HepG2 (cell line): Measurements from ENCODE around the gene CARD8. TPM values are rescaled to one million over a fixed set of nuclear protein-coding genes. Genes with fewer than 3 reads are reported as not detected.

Experiments
- ETV6 ChIP-seq: sonication (generic); formaldehyde crosslinking; conservative IDR thresholded peaks from 2 replicates; pipeline ENCODE4 v1.4.0; 2020; ENCODE audit warnings: missing genetic modification reagents
- HDAC1 ChIP-seq: sonication (generic); formaldehyde crosslinking; IDR thresholded peaks from 2 replicates; pipeline ENCODE4 v1.5.1; 2020; ENCODE audit warnings: mild to moderate bottlenecking, missing genetic modification reagents
- HOXD1 ChIP-seq: sonication (generic); formaldehyde crosslinking; IDR thresholded peaks from 2 replicates; pipeline ENCODE4 v1.5.0; 2020; ENCODE audit warnings: missing genetic modification reagents
- NCOA2 ChIP-seq: sonication (generic); formaldehyde crosslinking; IDR thresholded peaks from 2 replicates; pipeline ENCODE4 v1.8.0; 2022; ENCODE audit warnings: inconsistent platforms
- NFIC ChIP-seq: IDR thresholded peaks from 2 replicates; pipeline ENCODE4 v1.6.1; 2012; ENCODE audit warnings: mild to moderate bottlenecking, low read length, inconsistent platforms
- PHF20 ChIP-seq: sonication (generic); formaldehyde crosslinking; IDR thresholded peaks from 2 replicates; pipeline ENCODE4 v1.5.0; 2020; ENCODE audit warnings: mild to moderate bottlenecking, missing genetic modification reagents
- POLR2A ChIP-seq, 2 experiments: IDR thresholded peaks; 2 replicates each; pipeline ENCODE4 v1.6.1; 2011; ENCODE audit warnings: low read depth in 2 of 2, low read length in 2 of 2, mild to moderate bottlenecking in 1 of 2, moderate library complexity in 1 of 2; ENCODE audit not compliant: insufficient read depth in 1 of 2
- RCOR2 ChIP-seq: IDR thresholded peaks from 2 replicates; pipeline ENCODE4 v1.6.1; 2016; ENCODE audit warnings: missing biosample characterization, missing genetic modification reagents
- YY1 ChIP-seq: IDR thresholded peaks from 2 replicates; pipeline ENCODE4 v1.6.1; 2011; ENCODE audit warnings: low read length, low read depth, moderate library complexity, mild to moderate bottlenecking; ENCODE audit not compliant: insufficient read depth, insufficient replicate concordance
- ZBTB38 ChIP-seq: sonication (generic); formaldehyde crosslinking; IDR thresholded peaks from 2 replicates; pipeline ENCODE4 v1.5.1; 2020; ENCODE audit warnings: mild to moderate bottlenecking, missing genetic modification reagents
- ZBTB7B ChIP-seq: sonication (generic); formaldehyde crosslinking; IDR thresholded peaks from 2 replicates; pipeline ENCODE4 v1.4.0; 2020; ENCODE audit warnings: missing genetic modification reagents
- ZFP1 ChIP-seq: IDR thresholded peaks from 2 replicates; pipeline ENCODE4 v1.6.1; 2016
- ZNF292 ChIP-seq: sonication (generic); formaldehyde crosslinking; IDR thresholded peaks from 2 replicates; pipeline ENCODE4 v1.8.1; 2022; ENCODE audit warnings: mild to moderate bottlenecking, low read depth, missing genetic modification reagents, borderline replicate concordance
- ZNF652 ChIP-seq: IDR thresholded peaks from 2 replicates; pipeline ENCODE4 v1.6.1; 2016; ENCODE audit warnings: low read depth, borderline replicate concordance
- polyA plus RNA-seq, 8 experiments: library from polyadenylated mRNA; depleted of rRNA in 3 of 8; stranded (reverse) in 7 of 8; unstranded in 1 of 8; fragments of >200 nt; fragmentation: Illumina TruSeq in 4 of 8; extraction: Trizol in 4 of 8; gene quantifications; 2 replicates each; pipeline versions ENCODE4 v1.2.1 to v1.2.3, GENCODE V29; 2011 to 2016; ENCODE audit warnings: low read depth in 4 of 8, missing spikeins in 1 of 8, mixed read lengths in 1 of 8; ENCODE audit not compliant: insufficient read depth in 1 of 8
- total RNA-seq, 5 experiments: library from RNA; depleted of rRNA; stranded (reverse); fragments of >200 nt; fragmentation: Illumina TruSeq; extraction: Trizol; gene quantifications; 2 replicates each; pipeline ENCODE4 v1.2.3, GENCODE V29; 2016; ENCODE audit warnings: low read depth in 1 of 5
- TF ChIP-seq, protein P1 (sequence below): sonication (generic); formaldehyde crosslinking; IDR thresholded peaks from 2 replicates; pipeline ENCODE4 v1.4.0; 2020; ENCODE audit warnings: missing genetic modification reagents
- TF ChIP-seq, protein P2 (sequence below): sonication (generic); formaldehyde crosslinking; IDR thresholded peaks from 2 replicates; pipeline ENCODE4 v1.9.0; 2021; ENCODE audit warnings: missing genetic modification reagents, mild to moderate bottlenecking, borderline replicate concordance
- TF ChIP-seq, protein P3 (sequence below): sonication (generic); formaldehyde crosslinking; IDR thresholded peaks from 2 replicates; pipeline ENCODE4 v1.4.0; 2020; ENCODE audit warnings: missing genetic modification reagents
- TF ChIP-seq, protein P4 (sequence below): IDR thresholded peaks from 2 replicates; pipeline ENCODE4 v1.4.0; 2020; ENCODE audit warnings: mild to moderate bottlenecking, missing genetic modification reagents
- TF ChIP-seq, protein P5 (sequence below): IDR thresholded peaks from 2 replicates; pipeline ENCODE4 v1.6.1; 2016

The CARD8 gene
- total and polyA plus RNA-seq, 2 of the 13 experiments (the other 11 are each of a cell fraction or from before 2014, with no cell fraction given): 15.0 to 19.2 TPM

DNA sequence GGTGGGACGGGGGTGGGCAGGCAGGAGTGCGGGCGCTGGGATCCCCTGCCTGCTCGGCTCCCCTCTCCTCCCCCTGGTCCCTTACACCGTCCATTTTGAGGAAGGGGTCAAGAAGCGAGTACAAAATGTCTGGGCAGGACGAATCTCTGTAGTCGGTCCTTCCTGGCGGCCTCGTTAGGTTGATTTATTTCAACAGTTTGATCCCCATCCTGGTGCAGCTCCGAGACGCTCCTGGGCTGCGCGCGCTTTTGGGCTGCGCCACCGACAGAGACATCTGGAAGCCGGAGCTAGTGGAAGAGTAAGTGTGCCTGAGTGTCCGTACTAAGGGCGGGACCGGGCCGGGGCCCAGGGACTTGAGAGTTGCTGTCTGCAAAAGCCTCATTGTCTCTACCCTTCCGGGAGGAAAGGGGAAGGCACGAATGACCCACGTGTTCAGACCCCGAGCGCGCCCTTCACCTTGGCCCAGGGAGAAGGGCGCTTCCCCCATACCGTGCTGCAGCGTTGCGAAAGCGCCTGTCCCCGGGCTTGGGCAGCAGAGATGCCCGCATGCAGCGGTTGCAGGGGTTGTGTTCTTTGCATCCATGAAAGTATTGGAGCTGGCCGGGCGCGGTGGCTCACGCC is 15.9 kb upstream of the CARD8 start (continued):
- TF ChIP-seq NCOA2 (CRISPR knock-in tag): peak; percentile 60; the same call in 1 of the 2 replicates
- TF ChIP-seq POLR2A (IDR thresholded peaks at IDR 0.05; ENCODE audit: insufficient read depth in 1 of 2, low read depth in 2 of 2, low read length in 2 of 2): peak in 1 of 2 experiments; percentile 68; a peak in 3 of 4 replicates
- 0 out of 2 replicates have a peak, but pooled peaks have one; percentile 45 for TF ChIP-seq ZNF292
- TF ChIP-seq, protein P1, sequence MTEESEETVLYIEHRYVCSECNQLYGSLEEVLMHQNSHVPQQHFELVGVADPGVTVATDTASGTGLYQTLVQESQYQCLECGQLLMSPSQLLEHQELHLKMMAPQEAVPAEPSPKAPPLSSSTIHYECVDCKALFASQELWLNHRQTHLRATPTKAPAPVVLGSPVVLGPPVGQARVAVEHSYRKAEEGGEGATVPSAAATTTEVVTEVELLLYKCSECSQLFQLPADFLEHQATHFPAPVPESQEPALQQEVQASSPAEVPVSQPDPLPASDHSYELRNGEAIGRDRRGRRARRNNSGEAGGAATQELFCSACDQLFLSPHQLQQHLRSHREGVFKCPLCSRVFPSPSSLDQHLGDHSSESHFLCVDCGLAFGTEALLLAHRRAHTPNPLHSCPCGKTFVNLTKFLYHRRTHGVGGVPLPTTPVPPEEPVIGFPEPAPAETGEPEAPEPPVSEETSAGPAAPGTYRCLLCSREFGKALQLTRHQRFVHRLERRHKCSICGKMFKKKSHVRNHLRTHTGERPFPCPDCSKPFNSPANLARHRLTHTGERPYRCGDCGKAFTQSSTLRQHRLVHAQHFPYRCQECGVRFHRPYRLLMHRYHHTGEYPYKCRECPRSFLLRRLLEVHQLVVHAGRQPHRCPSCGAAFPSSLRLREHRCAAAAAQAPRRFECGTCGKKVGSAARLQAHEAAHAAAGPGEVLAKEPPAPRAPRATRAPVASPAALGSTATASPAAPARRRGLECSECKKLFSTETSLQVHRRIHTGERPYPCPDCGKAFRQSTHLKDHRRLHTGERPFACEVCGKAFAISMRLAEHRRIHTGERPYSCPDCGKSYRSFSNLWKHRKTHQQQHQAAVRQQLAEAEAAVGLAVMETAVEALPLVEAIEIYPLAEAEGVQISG (CRISPR knock-in tag): peak; percentile 51; the same call in 1 of the 2 replicates
- TF ChIP-seq NFIC: no peak
- TF ChIP-seq, protein P2, sequence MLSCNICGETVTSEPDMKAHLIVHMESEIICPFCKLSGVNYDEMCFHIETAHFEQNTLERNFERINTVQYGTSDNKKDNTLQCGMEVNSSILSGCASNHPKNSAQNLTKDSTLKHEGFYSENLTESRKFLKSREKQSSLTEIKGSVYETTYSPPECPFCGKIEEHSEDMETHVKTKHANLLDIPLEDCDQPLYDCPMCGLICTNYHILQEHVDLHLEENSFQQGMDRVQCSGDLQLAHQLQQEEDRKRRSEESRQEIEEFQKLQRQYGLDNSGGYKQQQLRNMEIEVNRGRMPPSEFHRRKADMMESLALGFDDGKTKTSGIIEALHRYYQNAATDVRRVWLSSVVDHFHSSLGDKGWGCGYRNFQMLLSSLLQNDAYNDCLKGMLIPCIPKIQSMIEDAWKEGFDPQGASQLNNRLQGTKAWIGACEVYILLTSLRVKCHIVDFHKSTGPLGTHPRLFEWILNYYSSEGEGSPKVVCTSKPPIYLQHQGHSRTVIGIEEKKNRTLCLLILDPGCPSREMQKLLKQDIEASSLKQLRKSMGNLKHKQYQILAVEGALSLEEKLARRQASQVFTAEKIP (CRISPR knock-in tag): no peak
- TF ChIP-seq ETV6 (CRISPR knock-in tag): peak; percentile 37; the same call in 1 of the 2 replicates
- TF ChIP-seq ZNF652 (CRISPR knock-in tag): no peak
- peak; percentile 36; the same call in 1 of the 2 replicates for TF ChIP-seq ZBTB38
- TF ChIP-seq RCOR2 (CRISPR knock-in tag): 0 out of 2 replicates have a peak, but pooled peaks have one; percentile 13
- TF ChIP-seq, protein P3, sequence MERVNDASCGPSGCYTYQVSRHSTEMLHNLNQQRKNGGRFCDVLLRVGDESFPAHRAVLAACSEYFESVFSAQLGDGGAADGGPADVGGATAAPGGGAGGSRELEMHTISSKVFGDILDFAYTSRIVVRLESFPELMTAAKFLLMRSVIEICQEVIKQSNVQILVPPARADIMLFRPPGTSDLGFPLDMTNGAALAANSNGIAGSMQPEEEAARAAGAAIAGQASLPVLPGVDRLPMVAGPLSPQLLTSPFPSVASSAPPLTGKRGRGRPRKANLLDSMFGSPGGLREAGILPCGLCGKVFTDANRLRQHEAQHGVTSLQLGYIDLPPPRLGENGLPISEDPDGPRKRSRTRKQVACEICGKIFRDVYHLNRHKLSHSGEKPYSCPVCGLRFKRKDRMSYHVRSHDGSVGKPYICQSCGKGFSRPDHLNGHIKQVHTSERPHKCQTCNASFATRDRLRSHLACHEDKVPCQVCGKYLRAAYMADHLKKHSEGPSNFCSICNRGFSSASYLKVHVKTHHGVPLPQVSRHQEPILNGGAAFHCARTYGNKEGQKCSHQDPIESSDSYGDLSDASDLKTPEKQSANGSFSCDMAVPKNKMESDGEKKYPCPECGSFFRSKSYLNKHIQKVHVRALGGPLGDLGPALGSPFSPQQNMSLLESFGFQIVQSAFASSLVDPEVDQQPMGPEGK (CRISPR knock-in tag): peak; percentile 12; the same call in 1 of the 2 replicates
- TF ChIP-seq, protein P4, sequence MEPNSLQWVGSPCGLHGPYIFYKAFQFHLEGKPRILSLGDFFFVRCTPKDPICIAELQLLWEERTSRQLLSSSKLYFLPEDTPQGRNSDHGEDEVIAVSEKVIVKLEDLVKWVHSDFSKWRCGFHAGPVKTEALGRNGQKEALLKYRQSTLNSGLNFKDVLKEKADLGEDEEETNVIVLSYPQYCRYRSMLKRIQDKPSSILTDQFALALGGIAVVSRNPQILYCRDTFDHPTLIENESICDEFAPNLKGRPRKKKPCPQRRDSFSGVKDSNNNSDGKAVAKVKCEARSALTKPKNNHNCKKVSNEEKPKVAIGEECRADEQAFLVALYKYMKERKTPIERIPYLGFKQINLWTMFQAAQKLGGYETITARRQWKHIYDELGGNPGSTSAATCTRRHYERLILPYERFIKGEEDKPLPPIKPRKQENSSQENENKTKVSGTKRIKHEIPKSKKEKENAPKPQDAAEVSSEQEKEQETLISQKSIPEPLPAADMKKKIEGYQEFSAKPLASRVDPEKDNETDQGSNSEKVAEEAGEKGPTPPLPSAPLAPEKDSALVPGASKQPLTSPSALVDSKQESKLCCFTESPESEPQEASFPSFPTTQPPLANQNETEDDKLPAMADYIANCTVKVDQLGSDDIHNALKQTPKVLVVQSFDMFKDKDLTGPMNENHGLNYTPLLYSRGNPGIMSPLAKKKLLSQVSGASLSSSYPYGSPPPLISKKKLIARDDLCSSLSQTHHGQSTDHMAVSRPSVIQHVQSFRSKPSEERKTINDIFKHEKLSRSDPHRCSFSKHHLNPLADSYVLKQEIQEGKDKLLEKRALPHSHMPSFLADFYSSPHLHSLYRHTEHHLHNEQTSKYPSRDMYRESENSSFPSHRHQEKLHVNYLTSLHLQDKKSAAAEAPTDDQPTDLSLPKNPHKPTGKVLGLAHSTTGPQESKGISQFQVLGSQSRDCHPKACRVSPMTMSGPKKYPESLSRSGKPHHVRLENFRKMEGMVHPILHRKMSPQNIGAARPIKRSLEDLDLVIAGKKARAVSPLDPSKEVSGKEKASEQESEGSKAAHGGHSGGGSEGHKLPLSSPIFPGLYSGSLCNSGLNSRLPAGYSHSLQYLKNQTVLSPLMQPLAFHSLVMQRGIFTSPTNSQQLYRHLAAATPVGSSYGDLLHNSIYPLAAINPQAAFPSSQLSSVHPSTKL: peak; percentile 77
- TF ChIP-seq HOXD1 (CRISPR knock-in tag): 0 out of 2 replicates have a peak, but pooled peaks have one; percentile 26
- TF ChIP-seq PHF20 (CRISPR knock-in tag): no peak
- TF ChIP-seq ZFP1 (CRISPR knock-in tag): peak; percentile 58; the same call in 1 of the 2 replicates
- peak; percentile 77 for TF ChIP-seq YY1
- TF ChIP-seq, protein P5, sequence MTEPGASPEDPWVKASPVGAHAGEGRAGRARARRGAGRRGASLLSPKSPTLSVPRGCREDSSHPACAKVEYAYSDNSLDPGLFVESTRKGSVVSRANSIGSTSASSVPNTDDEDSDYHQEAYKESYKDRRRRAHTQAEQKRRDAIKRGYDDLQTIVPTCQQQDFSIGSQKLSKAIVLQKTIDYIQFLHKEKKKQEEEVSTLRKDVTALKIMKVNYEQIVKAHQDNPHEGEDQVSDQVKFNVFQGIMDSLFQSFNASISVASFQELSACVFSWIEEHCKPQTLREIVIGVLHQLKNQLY: peak; percentile 98
- peak; percentile 51; the same call in 1 of the 2 replicates for TF ChIP-seq ZBTB7B
- peak; percentile 42 for TF ChIP-seq HDAC1 (CRISPR knock-in tag)
